C4-2B (cell line): ENCODE data around the gene SNAP29.

Source experiments
- CTCF ChIP-seq: fragments of 450-650 bp; conservative IDR thresholded peaks from 2 replicates; pipeline ENCODE4 v1.5.1; 2017; ENCODE audit warnings: mild to moderate bottlenecking
- ZFX ChIP-seq: fragments of 450-650 bp; IDR thresholded peaks from 2 replicates; pipeline ENCODE4 v1.6.1; 2017

DNA sequence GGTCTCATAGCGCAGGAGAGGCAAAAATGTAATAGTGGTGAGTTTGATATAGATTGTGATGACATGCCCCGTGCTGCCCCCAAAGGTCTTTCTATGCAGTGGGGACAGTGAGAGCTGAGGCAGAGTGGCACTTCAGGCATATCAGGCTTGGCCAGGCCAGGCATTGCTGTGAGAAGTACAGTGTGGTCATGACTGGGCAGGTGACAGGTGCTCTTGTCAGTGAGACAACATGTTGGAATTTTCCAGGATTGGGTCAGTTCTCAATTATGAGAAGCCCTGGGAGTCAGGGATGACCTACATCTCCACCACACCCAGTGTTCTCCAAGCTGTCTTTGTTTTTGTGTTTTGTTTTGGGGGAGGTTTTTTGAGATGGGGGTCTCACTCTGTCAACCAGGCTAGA lies 3.7 kb downstream of the SNAP29 start:
- TF ChIP-seq CTCF, result no peak
- TF ChIP-seq ZFX, result no peak
